Measurements from ENCODE around the gene SH2D3A.
"Not testable (repeated sequence)": the region's sequence is repeated elsewhere in the genome, so short reads cannot be mapped to it uniquely, and the experiment has no call there.

SH2D3A gene

DNA sequence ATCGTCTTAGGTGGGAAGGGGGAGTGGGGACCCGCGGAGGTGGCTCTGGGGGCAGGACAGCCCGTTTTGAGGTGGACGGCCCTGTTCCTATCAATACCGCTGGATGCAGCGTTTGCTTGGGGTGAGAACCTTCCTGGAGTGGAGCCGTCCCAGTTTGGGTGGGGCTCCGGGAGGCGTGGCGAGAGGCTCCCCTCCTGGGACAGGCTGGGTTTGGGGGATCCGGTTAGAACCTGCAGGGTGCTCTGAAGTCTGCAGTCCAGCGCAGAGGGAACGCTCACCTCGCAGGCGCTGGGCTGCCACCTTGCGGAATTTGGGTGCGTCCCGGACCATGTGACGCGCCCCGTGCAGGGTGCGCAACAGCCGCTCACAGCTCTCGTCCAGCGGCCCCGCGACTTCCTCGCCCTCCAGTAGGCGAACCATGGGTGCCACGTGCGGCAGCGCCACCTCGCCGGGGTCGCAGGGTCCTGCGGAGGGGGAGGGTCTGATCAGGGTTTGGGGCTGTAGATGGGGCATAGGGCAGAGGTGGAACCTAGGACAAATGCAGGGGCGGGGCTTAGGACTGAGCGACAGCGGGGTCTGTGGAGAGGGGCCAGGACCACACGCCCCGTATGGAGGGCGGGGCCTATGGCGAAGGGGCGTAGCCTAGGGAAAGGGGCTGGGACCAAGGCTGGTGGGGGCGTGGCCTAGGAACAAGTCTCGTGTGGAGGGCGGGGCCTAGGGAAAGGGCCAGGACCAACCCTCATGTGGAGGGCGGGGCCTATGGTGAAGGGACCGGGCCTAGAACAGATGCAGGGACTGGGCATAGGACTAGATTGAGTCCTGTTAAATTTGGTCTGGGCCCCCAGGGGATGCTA, 13.8 kb downstream of the SH2D3A start:
- in situ Hi-C loops (cut with MboI; ENCODE audit: low pct_unique_long_range_greater_than_20kb, low sequenced_read_pairs, unreplicated experiment), result no loop called here
- peak; percentile 96 for DNase-seq (ENCODE audit: low spot score)

DNA sequence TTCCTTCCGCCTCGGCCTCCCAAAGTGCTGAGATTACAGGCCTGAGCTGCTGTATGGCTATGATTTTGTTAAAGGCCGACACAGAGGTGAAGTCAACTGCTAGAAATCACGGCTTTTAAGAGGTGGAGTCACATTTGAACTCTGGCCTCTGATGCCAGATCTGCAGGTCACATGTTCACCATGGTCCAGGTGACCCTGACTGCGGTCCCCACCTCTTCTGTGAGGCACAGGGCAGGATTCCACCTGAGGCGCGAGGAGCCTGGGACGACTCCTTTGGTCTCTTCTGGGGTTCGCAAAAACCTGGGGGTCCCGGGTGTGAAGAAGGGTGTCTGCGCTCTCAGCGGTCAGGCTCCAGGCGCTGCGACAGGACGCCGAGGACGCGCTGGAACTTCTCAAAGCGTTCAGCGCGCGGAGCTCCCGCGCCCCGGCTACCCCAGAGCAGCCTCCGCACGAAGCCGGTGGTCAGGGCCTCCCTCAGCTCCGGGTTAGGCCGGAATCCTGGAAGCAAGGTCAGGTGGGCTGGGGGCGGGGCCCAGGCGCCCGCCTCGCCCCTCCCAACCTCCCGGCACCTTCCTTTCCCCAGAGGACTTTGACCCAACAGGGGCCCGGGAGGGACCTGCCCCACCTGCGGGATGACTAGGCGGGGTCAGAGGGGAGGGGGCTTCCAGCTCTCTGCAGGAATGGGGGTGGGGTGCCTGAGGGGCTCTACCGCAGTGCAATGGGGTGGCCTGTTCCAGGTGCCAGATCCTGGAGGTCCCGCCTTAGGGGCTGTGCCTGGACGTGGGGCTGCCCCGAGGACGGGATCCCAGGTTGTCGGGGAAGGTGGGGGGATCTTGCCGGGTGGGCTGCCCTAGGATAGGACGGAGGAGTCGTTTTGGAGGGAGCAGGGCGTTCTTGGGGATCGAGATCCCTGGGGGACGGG, 14.7 kb downstream of the SH2D3A start:
- TF ChIP-seq, protein P1, sequence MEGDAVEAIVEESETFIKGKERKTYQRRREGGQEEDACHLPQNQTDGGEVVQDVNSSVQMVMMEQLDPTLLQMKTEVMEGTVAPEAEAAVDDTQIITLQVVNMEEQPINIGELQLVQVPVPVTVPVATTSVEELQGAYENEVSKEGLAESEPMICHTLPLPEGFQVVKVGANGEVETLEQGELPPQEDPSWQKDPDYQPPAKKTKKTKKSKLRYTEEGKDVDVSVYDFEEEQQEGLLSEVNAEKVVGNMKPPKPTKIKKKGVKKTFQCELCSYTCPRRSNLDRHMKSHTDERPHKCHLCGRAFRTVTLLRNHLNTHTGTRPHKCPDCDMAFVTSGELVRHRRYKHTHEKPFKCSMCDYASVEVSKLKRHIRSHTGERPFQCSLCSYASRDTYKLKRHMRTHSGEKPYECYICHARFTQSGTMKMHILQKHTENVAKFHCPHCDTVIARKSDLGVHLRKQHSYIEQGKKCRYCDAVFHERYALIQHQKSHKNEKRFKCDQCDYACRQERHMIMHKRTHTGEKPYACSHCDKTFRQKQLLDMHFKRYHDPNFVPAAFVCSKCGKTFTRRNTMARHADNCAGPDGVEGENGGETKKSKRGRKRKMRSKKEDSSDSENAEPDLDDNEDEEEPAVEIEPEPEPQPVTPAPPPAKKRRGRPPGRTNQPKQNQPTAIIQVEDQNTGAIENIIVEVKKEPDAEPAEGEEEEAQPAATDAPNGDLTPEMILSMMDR (IDR thresholded peaks at IDR 0.05; ENCODE audit: extremely low read depth, insufficient read depth, missing control alignments), result no peak
- in situ Hi-C loops (cut with MboI; ENCODE audit: low pct_unique_long_range_greater_than_20kb, low sequenced_read_pairs, unreplicated experiment), result no loop called here
- DNase-seq (ENCODE audit: low spot score), result peak; percentile 36

More for the DNA sequence above, 13.8 kb downstream of the SH2D3A start:
- TF ChIP-seq, protein P1 (IDR thresholded peaks at IDR 0.05; ENCODE audit: extremely low read depth, insufficient read depth, missing control alignments), result peak; percentile 69

DNA sequence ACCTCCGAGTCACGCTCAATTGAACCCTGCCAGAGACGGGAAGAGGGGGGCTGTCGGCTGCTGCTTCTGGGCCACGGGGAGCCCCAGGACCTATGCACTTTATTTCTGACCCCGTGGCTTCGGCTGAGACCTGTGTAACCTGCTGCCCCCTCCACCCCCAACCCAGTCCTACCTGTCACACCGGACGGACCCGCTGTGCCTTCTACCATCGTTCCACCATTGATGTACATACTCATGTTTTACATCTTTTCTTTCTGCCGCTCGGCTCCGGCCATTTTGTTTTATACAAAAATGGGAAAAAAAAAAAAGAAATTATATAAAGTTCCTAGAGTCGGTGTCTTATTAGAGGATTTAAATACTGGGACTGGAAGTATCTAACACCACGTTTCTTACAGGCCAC, 16.0 kb downstream of the SH2D3A start:
- in situ Hi-C loops (cut with MboI; ENCODE audit: low pct_unique_long_range_greater_than_20kb, low sequenced_read_pairs, unreplicated experiment), result no loop called here
- no peak for DNase-seq (ENCODE audit: low spot score)
- TF ChIP-seq, protein P1 (IDR thresholded peaks at IDR 0.05; ENCODE audit: extremely low read depth, insufficient read depth, missing control alignments), result no peak

DNA sequence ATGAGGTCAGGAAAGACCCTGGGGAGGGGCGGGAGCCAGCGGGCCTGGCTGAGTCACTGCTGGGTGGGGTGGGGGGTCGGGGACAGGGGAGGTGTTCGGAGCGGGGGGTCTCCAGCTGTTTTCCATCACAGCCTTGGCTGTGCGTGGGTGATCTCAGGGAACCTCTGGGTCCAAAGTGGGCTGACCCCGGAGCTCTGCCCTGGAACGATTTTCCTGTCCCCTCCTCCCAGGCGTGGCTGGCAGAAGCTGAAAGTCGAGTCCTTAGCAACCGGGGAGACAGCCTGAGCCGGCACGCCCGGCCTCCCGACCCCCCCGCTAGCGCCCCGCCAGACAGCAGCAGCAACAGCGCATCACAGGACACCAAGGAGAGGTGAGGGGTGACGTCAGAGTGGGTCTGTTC, 17.2 kb downstream of the SH2D3A start:
- DNase-seq (ENCODE audit: low spot score), result no peak
- TF ChIP-seq, protein P1 (IDR thresholded peaks at IDR 0.05; ENCODE audit: extremely low read depth, insufficient read depth, missing control alignments), result no peak
- in situ Hi-C loops (cut with MboI; ENCODE audit: low pct_unique_long_range_greater_than_20kb, low sequenced_read_pairs, unreplicated experiment), result no loop called here

DNA sequence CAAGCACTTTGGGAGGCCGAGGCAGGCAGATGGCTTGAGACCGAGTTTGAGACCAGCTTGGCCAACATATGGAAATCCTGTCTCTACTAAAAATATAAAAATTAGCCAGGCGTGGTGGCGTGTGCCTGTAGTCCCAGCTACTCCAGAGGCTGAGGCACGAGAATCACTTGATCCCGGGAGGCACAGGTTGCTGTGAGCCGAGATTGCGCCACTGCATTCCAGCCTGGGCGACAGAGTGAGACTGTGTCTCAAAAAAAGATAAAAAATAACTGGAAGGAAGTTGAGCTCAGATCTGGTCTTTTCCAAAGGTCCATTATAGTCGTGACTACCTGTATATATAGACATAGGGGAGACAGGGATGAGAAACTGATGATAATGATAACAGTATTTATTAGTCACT, 18.7 kb downstream of the SH2D3A start:
- in situ Hi-C loops (cut with MboI; ENCODE audit: low pct_unique_long_range_greater_than_20kb, low sequenced_read_pairs, unreplicated experiment), result loop anchor here (10.0 kb wide), 1 partner anchor 116 kb away; no protein-coding TSS in a partner anchor
- DNase-seq (ENCODE audit: low spot score), result not testable (repeated sequence)

DNA sequence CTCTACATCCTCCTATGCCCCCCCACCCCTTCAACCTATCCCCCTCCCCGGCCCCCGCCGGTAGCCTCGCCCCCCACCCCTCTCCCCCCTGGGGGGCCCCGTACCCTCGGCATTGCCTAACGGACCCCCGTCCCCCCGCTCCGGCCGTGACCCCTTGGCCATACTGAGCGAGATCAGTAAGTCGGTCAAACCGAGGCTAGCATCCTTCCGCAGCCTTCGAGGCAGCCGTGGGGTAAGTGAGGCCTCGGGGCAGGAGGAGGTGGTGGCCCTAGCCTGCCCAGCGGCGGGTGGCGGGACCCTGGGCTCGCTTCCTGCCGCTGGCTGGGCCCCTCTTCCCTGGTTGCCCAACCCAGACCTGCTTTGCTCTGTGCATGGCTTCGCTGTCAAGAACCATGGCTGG, 21.3 kb downstream of the SH2D3A start:
- in situ Hi-C loops (cut with MboI; ENCODE audit: low pct_unique_long_range_greater_than_20kb, low sequenced_read_pairs, unreplicated experiment), result loop anchor here (10.0 kb wide), 1 partner anchor 119 kb away; no protein-coding TSS in a partner anchor
- no peak for DNase-seq (ENCODE audit: low spot score)

More for the DNA sequence above, 21.3 kb downstream of the SH2D3A start:
- TF ChIP-seq, protein P1 (IDR thresholded peaks at IDR 0.05; ENCODE audit: extremely low read depth, insufficient read depth, missing control alignments), result no peak

Measured in GM13977 (cell line).